ENCODE measurements around the gene BMPR1A.

DNA sequence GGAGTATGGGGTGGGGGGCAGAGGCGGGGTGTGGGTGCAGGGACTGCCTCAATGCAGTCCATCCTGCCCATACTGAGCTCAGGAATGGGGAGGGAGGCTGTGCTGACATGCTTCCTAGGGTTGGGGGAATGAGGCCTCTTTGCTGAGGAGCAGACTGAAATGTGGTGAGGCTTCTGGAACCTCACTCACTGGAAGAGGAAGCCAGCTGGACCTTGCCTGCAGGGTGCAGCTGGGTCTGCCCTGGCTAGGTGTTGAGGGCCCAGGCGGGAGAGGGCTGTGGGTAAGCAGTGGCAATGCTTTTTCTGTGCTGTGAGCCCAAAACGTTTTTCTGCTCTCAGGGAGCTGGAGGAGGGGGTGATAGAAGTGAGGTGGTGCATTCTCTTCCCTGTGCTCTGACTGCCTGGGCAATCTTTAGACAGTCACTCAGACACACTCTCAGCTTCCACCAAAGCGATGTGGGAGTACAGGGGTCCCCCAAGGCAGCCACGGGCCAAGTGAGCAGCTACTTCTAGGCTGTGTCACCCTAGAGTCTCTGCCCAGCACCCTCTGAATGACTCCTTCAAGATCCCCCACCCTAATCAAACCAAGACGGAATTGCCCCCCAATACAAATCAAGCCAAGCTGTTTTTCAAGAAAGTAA is 41.1 kb upstream of the BMPR1A start:
- TF ChIP-seq, protein P1, sequence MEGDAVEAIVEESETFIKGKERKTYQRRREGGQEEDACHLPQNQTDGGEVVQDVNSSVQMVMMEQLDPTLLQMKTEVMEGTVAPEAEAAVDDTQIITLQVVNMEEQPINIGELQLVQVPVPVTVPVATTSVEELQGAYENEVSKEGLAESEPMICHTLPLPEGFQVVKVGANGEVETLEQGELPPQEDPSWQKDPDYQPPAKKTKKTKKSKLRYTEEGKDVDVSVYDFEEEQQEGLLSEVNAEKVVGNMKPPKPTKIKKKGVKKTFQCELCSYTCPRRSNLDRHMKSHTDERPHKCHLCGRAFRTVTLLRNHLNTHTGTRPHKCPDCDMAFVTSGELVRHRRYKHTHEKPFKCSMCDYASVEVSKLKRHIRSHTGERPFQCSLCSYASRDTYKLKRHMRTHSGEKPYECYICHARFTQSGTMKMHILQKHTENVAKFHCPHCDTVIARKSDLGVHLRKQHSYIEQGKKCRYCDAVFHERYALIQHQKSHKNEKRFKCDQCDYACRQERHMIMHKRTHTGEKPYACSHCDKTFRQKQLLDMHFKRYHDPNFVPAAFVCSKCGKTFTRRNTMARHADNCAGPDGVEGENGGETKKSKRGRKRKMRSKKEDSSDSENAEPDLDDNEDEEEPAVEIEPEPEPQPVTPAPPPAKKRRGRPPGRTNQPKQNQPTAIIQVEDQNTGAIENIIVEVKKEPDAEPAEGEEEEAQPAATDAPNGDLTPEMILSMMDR (IDR thresholded peaks at IDR 0.05): no peak
- TF ChIP-seq POLR2A (IDR thresholded peaks at IDR 0.05) (no peak), EP300 (IDR thresholded peaks at IDR 0.05; ENCODE audit: low read depth) (no peak)
